Heart left ventricle (tissue), 16 donors: ENCODE results near the gene WNT11. TPM values are rescaled to one million over a fixed set of nuclear protein-coding genes. Genes with fewer than 3 reads are reported as not detected.
A peak's percentile ranks its signal among the peaks of the same experiment; 100 is the strongest.

Experiments
- ATAC-seq, 4 donors: fragments of 200-7000 bp; cut with Tn5 transposase; one replicate each; pipeline ENCODE4 v1.9.1; 2020 to 2022; ENCODE audit warnings: moderate library complexity in 4 of 4, mild to moderate bottlenecking in 3 of 4, moderate number of reproducible peaks in 1 of 4
- DNase-seq, 5 donors: peaks; one replicate each; pipeline ENCODE4 v3.0.0-alpha.2; 2020
- H3K27ac ChIP-seq, 12 donors: fragments of 200-600 bp; sonication (generic) in 4 of 12; one replicate each; pipeline versions ENCODE4 v1.5.0 to v1.8.0; 2016 to 2022; ENCODE audit warnings: mild to moderate bottlenecking in 2 of 12
- H3K27me3 ChIP-seq, 9 donors: fragments of 200-600 bp; sonication (generic) in 2 of 9; one replicate each; pipeline versions ENCODE4 v1.5.1 to v1.8.0; 2016 to 2022; ENCODE audit warnings: mild to moderate bottlenecking in 3 of 9
- H3K36me3 ChIP-seq, 9 donors: fragments of 200-600 bp; sonication (generic) in 2 of 9; one replicate each; pipeline versions ENCODE4 v1.5.0 to v1.8.0; 2018 to 2022; ENCODE audit warnings: mild to moderate bottlenecking in 2 of 9
- H3K4me1 ChIP-seq, 12 donors: fragments of 200-600 bp; sonication (generic) in 4 of 12; one replicate each; pipeline versions ENCODE4 v1.5.0 to v1.8.0; 2016 to 2022; ENCODE audit warnings: mild to moderate bottlenecking in 3 of 12
- H3K4me3 ChIP-seq, 12 donors: fragments of 200-600 bp; sonication (generic) in 4 of 12; one replicate each; pipeline versions ENCODE4 v1.5.0 to v1.8.0; 2017 to 2022; ENCODE audit warnings: mild to moderate bottlenecking in 9 of 12, moderate library complexity in 4 of 12
- H3K9me3 ChIP-seq, 12 donors: fragments of 200-600 bp; sonication (generic) in 4 of 12; one replicate each; pipeline versions ENCODE4 v1.5.0 to v1.8.0; 2016 to 2022; ENCODE audit warnings: mild to moderate bottlenecking in 1 of 12
- CTCF ChIP-seq, 12 donors: fragments of 200-600 bp; sonication (generic) in 4 of 12; IDR thresholded peaks; one replicate each; pipeline versions ENCODE4 v1.5.0 to v1.8.0; 2018 to 2022; ENCODE audit warnings: antibody characterized with exemption in 12 of 12, mild to moderate bottlenecking in 5 of 12
- POLR2A ChIP-seq, 2 donors: fragments of 450-650 bp; IDR thresholded peaks; one replicate each; pipeline ENCODE4 v1.6.1; 2017; ENCODE audit warnings: antibody characterized with exemption in 2 of 2, mild to moderate bottlenecking in 2 of 2, moderate library complexity in 2 of 2
- WGBS, 4 donors: extraction: QIAGEN DNeasy Blood & Tissue Kit in 2 of 4; methylation state at CpG; one replicate each; pipeline versions ENCODE4 v1.1.5 to v1.1.7; 2013 to 2018; 5-methylcytosine and 5-hydroxymethylcytosine counted together
- intact Hi-C, 10 donors: fragments of 100-400 bp; cut with DNase I; formaldehyde crosslinking; loops; one replicate each; pipeline versions ENCODE4 v1.11.1 to v1.14.2; 2022
- polyA plus RNA-seq, 2 donors: library from polyadenylated mRNA; stranded (reverse); fragments of 200-250 nt; gene quantifications; one replicate each; pipeline ENCODE4 v1.2.3, GENCODE V29; 2013
- total RNA-seq, 9 donors: library from RNA; depleted of rRNA in 2 of 9; stranded (reverse); fragments of >200 nt in 2 of 9; fragmentation: NEBNext Ultra II Directional in 3 of 9; extraction: Animal tissue kit (Norgen Biotek cat#: 25700) in 3 of 9; gene quantifications; one replicate each; pipeline versions ENCODE4 v1.1.0 to v1.2.4, GENCODE V29; 2016 to 2023
- donor health status: ischemic (EF 13 %, LVEDD 7.1; RV severe dilation, severe dysfunction).
- donor health status: healthy with polysubstance abuse.
- donor health status: DM: no; HTN: yes; CAD: no.
- donor health status: DM: no; HTN: no; CAD: no.
- donor health status: ischemic (EF 25% LVEDD 6.9; RV normal size, moderate dysfunction).
- donor health status: ischemic (EF 25% LVEDD 5.7; RV mildly dilated, moderate dysfunction).
- donor health status: healthy.
- donor health status: DM: yes; HTN: yes; CAD: no.
- donor health status: ischemic (EF 35%, LVEDD 5.7; RV mildly dilated, moderate dysfunction).
- donor health status: nonischemic (EF 11% LVEDD 7.7; RV severe dilation, severe dysfunction).
- donor health status: DM: yes; HTN: yes; CAD: no.
- donor health status: PGD.
- donor health status: ischemic (EF 29% LVEDD 5.4; RV normal size, mild dysfunction).
- donor health status: nonischemic (EF 23%, LVEDD 6.1; RV moderate dilation, normal function).

WNT11 gene
- total and polyA plus RNA-seq, 11 donors: 3.8 to 20.9 (median 8.1) TPM

GRCh38 chr11:76225122-76225611 is 18.9 kb upstream of the WNT11 start:
- ATAC-seq (peak in 3 of 4 donors; percentile 61 to 73 (median 73)), DNase-seq (peak in 3 of 5 donors; percentile 26 to 70 (median 55))
- no peak overlapping the region for H3K4me3 ChIP-seq
- H3K27me3 ChIP-seq: peaks cover 0 to 3% (median 0%) of the 10 kb centered on the region in 9 donors
- intact Hi-C loops: no loop called here
- H3K9me3 ChIP-seq: no peaks in the 10 kb centered on the region
- peak overlapping the region in 5 of 12 donors; percentile 6 to 52 (median 32) for H3K27ac ChIP-seq
- H3K4me1 ChIP-seq: peaks cover 0 to 20% (median 0%) of the 10 kb centered on the region in 12 donors
- 71 to 80% (median 74%) methylated on average over 7 to 17 of the region's 17 CpGs for WGBS, 4 donors
- TF ChIP-seq CTCF (IDR thresholded peaks at IDR 0.05): no peak
- no peak for TF ChIP-seq POLR2A (IDR thresholded peaks at IDR 0.05)
- no peaks in the 10 kb centered on the region for H3K36me3 ChIP-seq

- intact Hi-C loops: no loop called here
- peaks cover 0 to 3% (median 0%) of the 10 kb centered on the region in 9 donors for H3K27me3 ChIP-seq
Observed at GRCh38 chr11:76224461-76225121, 18.3 kb upstream of the WNT11 start.

GRCh38 chr11:76221365-76221764 is 15.1 kb upstream of the WNT11 start:
- WGBS, 4 donors: 77 to 92% (median 84%) methylated on average over 3 of the region's 3 CpGs
- ATAC-seq (no peak), DNase-seq (no peak)
- intact Hi-C loops: no loop called here
- H3K9me3 ChIP-seq: no peaks in the 10 kb centered on the region
- TF ChIP-seq POLR2A (IDR thresholded peaks at IDR 0.05) (no peak), CTCF (IDR thresholded peaks at IDR 0.05) (no peak)
- H3K36me3 ChIP-seq: no peaks in the 10 kb centered on the region
- peaks cover 0 to 3% (median 0%) of the 10 kb centered on the region in 9 donors for H3K27me3 ChIP-seq
- no peak overlapping the region for H3K4me3 ChIP-seq
- H3K27ac ChIP-seq: no peak overlapping the region
- peaks cover 0 to 6% (median 0%) of the 10 kb centered on the region in 12 donors for H3K4me1 ChIP-seq

More at GRCh38 chr11:76224461-76225121, 18.3 kb upstream of the WNT11 start:
- no peaks in the 10 kb centered on the region for H3K9me3 ChIP-seq
- peaks cover 0 to 20% (median 0%) of the 10 kb centered on the region in 12 donors for H3K4me1 ChIP-seq
- H3K27ac ChIP-seq: peak overlapping the region in 5 of 12 donors; percentile 13 to 52 (median 32)
- DNase-seq: peak in 1 of 5 donors; percentile 38
- no peak overlapping the region for H3K4me3 ChIP-seq
- WGBS, 4 donors: 87 to 91% (median 88%) methylated on average over 10 of the region's 10 CpGs
- TF ChIP-seq POLR2A (IDR thresholded peaks at IDR 0.05) (no peak), CTCF (IDR thresholded peaks at IDR 0.05) (no peak)
- H3K36me3 ChIP-seq: no peaks in the 10 kb centered on the region
- no peak for ATAC-seq

GRCh38 chr11:76219243-76219642 is 12.9 kb upstream of the WNT11 start:
- WGBS, 4 donors: 64 to 85% (median 77%) methylated on average over 3 of the region's 3 CpGs
- Histone ChIP-seq H3K27me3 (peaks cover 0 to 3% (median 0%) of the 10 kb centered on the region in 9 donors), H3K4me1 (no peaks in the 10 kb centered on the region), H3K4me3 (no peak overlapping the region), H3K27ac (no peak overlapping the region), H3K9me3 (no peaks in the 10 kb centered on the region), H3K36me3 (no peaks in the 10 kb centered on the region)
- ATAC-seq (no peak), DNase-seq (peak in 1 of 5 donors; percentile 7)
- intact Hi-C loops: loop anchor here in 1 of 10 donors (10.0 kb wide), 1 partner anchor 296 kb away; no protein-coding TSS in a partner anchor
- no peak for TF ChIP-seq POLR2A (IDR thresholded peaks at IDR 0.05)
